ENCODE measurements around the gene LRP1B. TPM values are rescaled to one million over a fixed set of nuclear protein-coding genes. Genes with fewer than 3 reads are reported as not detected.

LRP1B gene
- polyA plus RNA-seq, 1 of the 3 experiments (the other 2 are of a cell fraction), result 0.28 TPM

DNA sequence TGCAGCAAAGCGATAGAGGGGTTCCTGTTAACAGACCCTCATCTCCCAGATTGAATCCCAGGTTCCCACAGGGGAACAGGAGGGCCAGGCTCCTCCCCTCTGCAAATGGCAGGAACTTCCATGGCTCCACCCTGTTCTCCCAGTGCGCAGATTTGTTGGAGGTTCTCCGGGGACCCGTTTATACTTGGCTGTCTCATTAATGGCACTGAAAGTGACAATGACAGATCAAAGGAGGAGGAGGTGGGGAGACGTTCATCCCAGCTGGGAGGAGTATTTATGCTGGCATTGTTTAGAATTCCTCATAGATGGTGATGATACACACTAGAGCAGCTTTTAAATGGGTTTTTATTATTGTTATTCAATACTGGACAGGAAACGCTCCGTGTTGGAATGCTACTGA lies 186.9 kb downstream of the LRP1B start:
- Histone ChIP-seq H3K9ac (no peak overlapping the region), H3K27me3 (ENCODE audit: insufficient read depth) (no peaks in the 10 kb centered on the region), H3K36me3 (replicated peaks in 1 of 2; ENCODE audit: control insufficient read depth in 1 of 2, insufficient read depth in 2 of 2, low read length in 1 of 2) (no peaks in the 10 kb centered on the region), H3F3A (replicated peaks; ENCODE audit: insufficient read depth) (no peaks in the 10 kb centered on the region), H3K9me2 (no peaks in the 10 kb centered on the region), H3K4me2 (no peak overlapping the region), H3K27ac (ENCODE audit: low read depth in 2 of 2, low read length in 1 of 2) (no peak overlapping the region), H3K79me2 (ENCODE audit: insufficient read depth) (no peaks in the 10 kb centered on the region), H3K4me3 (ENCODE audit: low read depth in 2 of 2, low read length in 1 of 2) (no peak overlapping the region), H2AFZ (ENCODE audit: low read depth) (no peak overlapping the region), H3K9me3 (no peaks in the 10 kb centered on the region), H3K4me1 (ENCODE audit: control insufficient read depth in 1 of 2, insufficient read depth in 2 of 2, low read depth in 1 of 2, low read length in 1 of 2) (peaks cover 0 to 7% of the 10 kb centered on the region in 2 experiments; a peak in 3 of 4 replicates), H4K20me1 (ENCODE audit: insufficient read depth) (no peaks in the 10 kb centered on the region)
- TF ChIP-seq, protein P1, sequence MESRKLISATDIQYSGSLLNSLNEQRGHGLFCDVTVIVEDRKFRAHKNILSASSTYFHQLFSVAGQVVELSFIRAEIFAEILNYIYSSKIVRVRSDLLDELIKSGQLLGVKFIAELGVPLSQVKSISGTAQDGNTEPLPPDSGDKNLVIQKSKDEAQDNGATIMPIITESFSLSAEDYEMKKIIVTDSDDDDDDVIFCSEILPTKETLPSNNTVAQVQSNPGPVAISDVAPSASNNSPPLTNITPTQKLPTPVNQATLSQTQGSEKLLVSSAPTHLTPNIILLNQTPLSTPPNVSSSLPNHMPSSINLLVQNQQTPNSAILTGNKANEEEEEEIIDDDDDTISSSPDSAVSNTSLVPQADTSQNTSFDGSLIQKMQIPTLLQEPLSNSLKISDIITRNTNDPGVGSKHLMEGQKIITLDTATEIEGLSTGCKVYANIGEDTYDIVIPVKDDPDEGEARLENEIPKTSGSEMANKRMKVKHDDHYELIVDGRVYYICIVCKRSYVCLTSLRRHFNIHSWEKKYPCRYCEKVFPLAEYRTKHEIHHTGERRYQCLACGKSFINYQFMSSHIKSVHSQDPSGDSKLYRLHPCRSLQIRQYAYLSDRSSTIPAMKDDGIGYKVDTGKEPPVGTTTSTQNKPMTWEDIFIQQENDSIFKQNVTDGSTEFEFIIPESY (IDR thresholded peaks at IDR 0.05; ENCODE audit: borderline replicate concordance, low read depth), result no peak
- TF ChIP-seq YY1 (IDR thresholded peaks at IDR 0.05; ENCODE audit: low read depth), result no peak
- TF ChIP-seq GATA2 (CRISPR knock-in tag; IDR thresholded peaks at IDR 0.05), result no peak
- no peak for TF ChIP-seq EZH2phosphoT487 (IDR thresholded peaks at IDR 0.05; ENCODE audit: borderline replicate concordance, low read depth)
- TF ChIP-seq MXI1 (IDR thresholded peaks at IDR 0.05; ENCODE audit: low read depth, low read length), result no peak
- TF ChIP-seq ELF1 (IDR thresholded peaks at IDR 0.05), result no peak
- TF ChIP-seq NFIC (IDR thresholded peaks at IDR 0.05; ENCODE audit: borderline replicate concordance), result no peak
- TF ChIP-seq, protein P2, sequence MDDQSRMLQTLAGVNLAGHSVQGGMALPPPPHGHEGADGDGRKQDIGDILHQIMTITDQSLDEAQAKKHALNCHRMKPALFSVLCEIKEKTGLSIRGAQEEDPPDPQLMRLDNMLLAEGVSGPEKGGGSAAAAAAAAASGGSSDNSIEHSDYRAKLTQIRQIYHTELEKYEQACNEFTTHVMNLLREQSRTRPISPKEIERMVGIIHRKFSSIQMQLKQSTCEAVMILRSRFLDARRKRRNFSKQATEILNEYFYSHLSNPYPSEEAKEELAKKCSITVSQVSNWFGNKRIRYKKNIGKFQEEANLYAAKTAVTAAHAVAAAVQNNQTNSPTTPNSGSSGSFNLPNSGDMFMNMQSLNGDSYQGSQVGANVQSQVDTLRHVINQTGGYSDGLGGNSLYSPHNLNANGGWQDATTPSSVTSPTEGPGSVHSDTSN (IDR thresholded peaks at IDR 0.05), result no peak
- TF ChIP-seq CHD2 (IDR thresholded peaks at IDR 0.05; ENCODE audit: low read length, partially characterized antibody), result no peak
- TF ChIP-seq TAF1 (IDR thresholded peaks at IDR 0.05; ENCODE audit: borderline replicate concordance, low read depth, low read length), result no peak
- no peak for TF ChIP-seq SMC3 (IDR thresholded peaks at IDR 0.05; ENCODE audit: low read depth, low read length)
- no peak for TF ChIP-seq RCOR1 (IDR thresholded peaks at IDR 0.05; ENCODE audit: low read length)
- TF ChIP-seq, protein P3, sequence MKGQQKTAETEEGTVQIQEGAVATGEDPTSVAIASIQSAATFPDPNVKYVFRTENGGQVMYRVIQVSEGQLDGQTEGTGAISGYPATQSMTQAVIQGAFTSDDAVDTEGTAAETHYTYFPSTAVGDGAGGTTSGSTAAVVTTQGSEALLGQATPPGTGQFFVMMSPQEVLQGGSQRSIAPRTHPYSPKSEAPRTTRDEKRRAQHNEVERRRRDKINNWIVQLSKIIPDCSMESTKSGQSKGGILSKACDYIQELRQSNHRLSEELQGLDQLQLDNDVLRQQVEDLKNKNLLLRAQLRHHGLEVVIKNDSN (IDR thresholded peaks at IDR 0.05; ENCODE audit: borderline replicate concordance, low read depth), result no peak
- no peak for TF ChIP-seq EP300 (IDR thresholded peaks at IDR 0.05; ENCODE audit: borderline replicate concordance in 1 of 2, low read depth in 1 of 2, low read length in 1 of 2)
- ChIA-PET CTCF (interaction anchor here (0.5 kb wide), 1 partner anchor 182 kb away, joined by 3 read pairs; no protein-coding TSS in a partner anchor), POLR2A (no interaction called here)
- 83% methylated on average over 7 of the region's 7 CpGs for WGBS (ENCODE audit: low lambda C conversion rate)
- DNase-seq, result no peak
